ENCODE data around the gene OR2T35. TPM values are rescaled to one million over a fixed set of nuclear protein-coding genes. Genes with fewer than 3 reads are reported as not detected.

Gene OR2T35
- total and polyA plus RNA-seq, 4 donors = not detected

GRCh38 chr1:248625971-248626370, 19.1 kb downstream of the OR2T35 start:
- Histone ChIP-seq H3K36me3 (ENCODE audit: control insufficient read depth in 4 of 4, insufficient read depth in 3 of 4, low read depth in 1 of 4, low read length in 3 of 4) (no peaks in the 10 kb centered on the region), H3K27me3 (ENCODE audit: control insufficient read depth in 4 of 4, insufficient read depth in 4 of 4, low read length in 3 of 4) (no peaks in the 10 kb centered on the region), H3K27ac (ENCODE audit: low read depth in 1 of 2, low read length in 2 of 2) (no peak overlapping the region), H3K4me1 (ENCODE audit: control insufficient read depth in 4 of 4, insufficient read depth in 4 of 4, low read length in 3 of 4) (no peaks in the 10 kb centered on the region), H3K9ac (ENCODE audit: low read depth in 1 of 2, low read length in 2 of 2) (no peak overlapping the region), H3K9me3 (ENCODE audit: control insufficient read depth in 4 of 4, low read length in 3 of 4) (no peaks in the 10 kb centered on the region), H3K4me3 (ENCODE audit: low read depth in 1 of 3, low read length in 3 of 3) (no peak overlapping the region)
- TF ChIP-seq RXRA (IDR thresholded peaks at IDR 0.05) = no peak
- no peak for DNase-seq (ENCODE audit: low spot score)
- 83% methylated on average over 5 of the region's 5 CpGs for WGBS

GRCh38 chr1:248625166-248625565, 19.9 kb downstream of the OR2T35 start:
- no peaks in the 10 kb centered on the region for H3K4me1 ChIP-seq (ENCODE audit: control insufficient read depth in 4 of 4, insufficient read depth in 4 of 4, low read length in 3 of 4)
- H3K27me3 ChIP-seq (ENCODE audit: control insufficient read depth in 4 of 4, insufficient read depth in 4 of 4, low read length in 3 of 4) = no peaks in the 10 kb centered on the region
- 65% methylated on average over 4 of the region's 4 CpGs for WGBS
- no peak for DNase-seq (ENCODE audit: low spot score)
- H3K36me3 ChIP-seq (ENCODE audit: control insufficient read depth in 4 of 4, insufficient read depth in 3 of 4, low read depth in 1 of 4, low read length in 3 of 4) = no peaks in the 10 kb centered on the region
- no peak overlapping the region for H3K27ac ChIP-seq (ENCODE audit: low read depth in 1 of 2, low read length in 2 of 2)
- no peak overlapping the region for H3K9ac ChIP-seq (ENCODE audit: low read depth in 1 of 2, low read length in 2 of 2)
- TF ChIP-seq SP1 (IDR thresholded peaks at IDR 0.05) (no peak), MAX (IDR thresholded peaks at IDR 0.05) (no peak), JUND (IDR thresholded peaks at IDR 0.05) (no peak), HNF4G (IDR thresholded peaks at IDR 0.05) (no peak), ZBTB33 (IDR thresholded peaks at IDR 0.05) (no peak), FOXA1 (IDR thresholded peaks at IDR 0.05) (no peak), ATF3 (IDR thresholded peaks at IDR 0.05) (no peak), FOXA2 (IDR thresholded peaks at IDR 0.05) (no peak), CTCF (IDR thresholded peaks at IDR 0.05; ENCODE audit: low read depth, low read length, missing input control) (no peak), NR2F2 (IDR thresholded peaks at IDR 0.05) (no peak), TAF1 (conservative IDR thresholded peaks at IDR 0.05) (no peak), EGR1 (IDR thresholded peaks at IDR 0.05; ENCODE audit: low read depth in 2 of 2) (no peak)
- H3K9me3 ChIP-seq (ENCODE audit: control insufficient read depth in 4 of 4, low read length in 3 of 4) = no peaks in the 10 kb centered on the region
- H3K4me3 ChIP-seq (ENCODE audit: low read depth in 1 of 3, low read length in 3 of 3) = no peak overlapping the region

- 68% methylated on average over 4 of the region's 4 CpGs for WGBS
- H3K27ac ChIP-seq (ENCODE audit: low read depth in 1 of 2, low read length in 2 of 2) = no peak overlapping the region
- no peaks in the 10 kb centered on the region for H3K27me3 ChIP-seq (ENCODE audit: control insufficient read depth in 4 of 4, insufficient read depth in 4 of 4, low read length in 3 of 4)
- no peaks in the 10 kb centered on the region for H3K9me3 ChIP-seq (ENCODE audit: control insufficient read depth in 4 of 4, low read length in 3 of 4)
- H3K36me3 ChIP-seq (ENCODE audit: control insufficient read depth in 4 of 4, insufficient read depth in 3 of 4, low read depth in 1 of 4, low read length in 3 of 4) = no peaks in the 10 kb centered on the region
- H3K9ac ChIP-seq (ENCODE audit: low read depth in 1 of 2, low read length in 2 of 2) = no peak overlapping the region
- TF ChIP-seq GABPA (IDR thresholded peaks at IDR 0.05 in 1 of 2, conservative IDR thresholded peaks at IDR 0.05 in 1 of 2) = no peak
- TF ChIP-seq CTCF (IDR thresholded peaks at IDR 0.05; ENCODE audit: low read depth, low read length, missing input control) = peak; percentile 52
- peak; percentile 64 to 77 for TF ChIP-seq RAD21 (IDR thresholded peaks at IDR 0.05)
- no peaks in the 10 kb centered on the region for H3K4me1 ChIP-seq (ENCODE audit: control insufficient read depth in 4 of 4, insufficient read depth in 4 of 4, low read length in 3 of 4)
- H3K4me3 ChIP-seq (ENCODE audit: low read depth in 1 of 3, low read length in 3 of 3) = no peak overlapping the region
- no peak for DNase-seq (ENCODE audit: low spot score)
Observed at GRCh38 chr1:248622570-248623001, 22.5 kb downstream of the OR2T35 start.
